Sigmoid colon (tissue), 7 donors: ENCODE results near the gene RNMT. TPM values are rescaled to one million over a fixed set of nuclear protein-coding genes. Genes with fewer than 3 reads are reported as not detected.

Experiments used
- DNase-seq: peaks from one replicate; pipeline ENCODE4 v3.0.0-alpha.2; 2019
- H3K27ac ChIP-seq, 4 donors: fragments of 200-600 bp; sonication (generic); one replicate each; pipeline ENCODE4 v1.5.1; 2016 to 2019; ENCODE audit warnings: mild to moderate bottlenecking in 1 of 4
- H3K27me3 ChIP-seq, 3 donors: fragments of 200-600 bp; sonication (generic); one replicate each; pipeline ENCODE4 v1.5.1; 2019; ENCODE audit warnings: mild to moderate bottlenecking in 1 of 3
- H3K36me3 ChIP-seq, 4 donors: fragments of 200-600 bp; sonication (generic); one replicate each; pipeline ENCODE4 v1.5.1; 2016 to 2019
- H3K4me1 ChIP-seq, 4 donors: fragments of 200-600 bp; sonication (generic); one replicate each; pipeline ENCODE4 v1.5.1; 2017 to 2019
- H3K4me3 ChIP-seq, 4 donors: fragments of 200-600 bp; sonication (generic); one replicate each; pipeline ENCODE4 v1.5.1; 2017 to 2019; ENCODE audit warnings: mild to moderate bottlenecking in 2 of 4, moderate library complexity in 1 of 4
- H3K9me3 ChIP-seq, 4 donors: fragments of 200-600 bp in 3 of 4; sonication (generic) in 3 of 4; one replicate each; pipeline versions ENCODE4 v1.5.1 to v1.6.1; 2013 to 2019
- EP300 ChIP-seq, 4 donors: sonication (generic); formaldehyde crosslinking; IDR thresholded peaks; one replicate each; pipeline ENCODE4 v1.6.1; 2017; ENCODE audit warnings: antibody characterized with exemption in 4 of 4
- POLR2A ChIP-seq, 2 donors: fragments of 450-650 bp; IDR thresholded peaks; one replicate each; pipeline ENCODE4 v1.6.1; 2016; ENCODE audit warnings: antibody characterized with exemption in 2 of 2, mild to moderate bottlenecking in 2 of 2, moderate library complexity in 2 of 2
- POLR2AphosphoS5 ChIP-seq, 4 donors: sonication (generic); formaldehyde crosslinking; IDR thresholded peaks; one replicate each; pipeline ENCODE4 v1.6.1; 2017; ENCODE audit warnings: antibody characterized with exemption in 4 of 4
- WGBS, 2 donors: extraction: QIAGEN DNeasy Blood & Tissue Kit; methylation state at CpG; one replicate each; pipeline ENCODE4 v1.1.7; 2013; 5-methylcytosine and 5-hydroxymethylcytosine counted together
- intact Hi-C: fragments of 100-400 bp; cut with DNase I; formaldehyde crosslinking; loops from one replicate; pipeline ENCODE4 v1.15.1; 2023
- polyA plus RNA-seq, 3 donors: library from polyadenylated mRNA; stranded (reverse); fragments of 200-250 nt; gene quantifications; one replicate each; pipeline ENCODE4 v1.2.3, GENCODE V29; 2013
- total RNA-seq, 4 donors: library from RNA; depleted of rRNA; stranded (reverse); fragments of >200 nt; gene quantifications; one replicate each; pipeline ENCODE4 v1.1.0, GENCODE V29; 2016
- TF ChIP-seq, protein P1 (sequence below), 4 experiments: fragments of 450-650 bp in 3 of 4; fragments of 200-600 bp in 1 of 4; IDR thresholded peaks; one replicate each; pipeline ENCODE4 v1.5.1; 2016 to 2019; ENCODE audit warnings: antibody characterized with exemption in 4 of 4, mild to moderate bottlenecking in 3 of 4, moderate library complexity in 2 of 4
- donor health status: healthy with polysubstance abuse.
- donor health status: Bipolar disorder and iron deficiency.
- donor health status: healthy.

The RNMT gene
- total and polyA plus RNA-seq, 7 donors = 7.2 to 22.3 (median 16.1) TPM

DNA sequence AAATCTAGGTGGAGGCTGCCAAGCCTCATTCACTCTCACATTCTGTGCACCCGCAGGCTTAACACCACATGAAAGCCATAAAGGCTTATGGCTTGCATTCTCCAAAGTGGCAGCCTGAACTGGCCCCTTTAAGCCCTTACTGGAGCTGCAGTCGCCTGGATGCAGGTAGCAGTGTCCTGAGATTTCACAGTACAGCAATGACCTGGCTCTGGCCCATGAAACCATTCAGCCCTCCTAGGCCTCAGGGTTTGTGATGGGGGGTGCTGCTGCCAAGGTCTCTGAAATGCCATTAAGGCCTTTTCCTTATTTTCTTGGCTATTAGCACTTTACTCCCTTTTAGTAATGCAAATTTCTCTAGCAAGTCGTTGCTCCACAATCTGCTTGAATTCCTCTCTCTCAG is 48.6 kb downstream of the RNMT start:
- no peaks in the 10 kb centered on the region for H3K27me3 ChIP-seq
- 67 to 83% methylated on average over 3 of the region's 3 CpGs for WGBS, 2 donors

DNA sequence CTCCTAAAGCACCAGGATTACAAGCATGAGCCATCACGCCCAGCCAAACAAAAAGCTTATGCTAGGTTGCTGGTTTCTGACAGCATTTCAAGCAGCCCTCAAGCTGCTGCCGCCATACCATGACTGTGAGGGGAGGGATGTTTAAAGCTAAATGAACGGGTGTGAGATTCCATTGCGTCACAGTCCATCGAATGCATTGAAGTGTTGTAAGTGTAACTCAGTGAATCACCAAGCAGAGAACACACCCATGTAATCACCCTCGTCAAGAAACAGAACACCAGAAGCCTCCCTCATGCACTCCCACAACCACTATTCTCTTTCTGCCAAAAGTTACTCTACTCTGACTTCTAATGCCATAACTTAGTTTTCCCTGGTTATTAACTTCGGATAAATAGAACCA is 64.7 kb downstream of the RNMT start:
- Histone ChIP-seq H3K9me3 (peaks cover 0 to 7% (median 0%) of the 10 kb centered on the region in 4 donors), H3K36me3 (no peaks in the 10 kb centered on the region), H3K4me1 (no peaks in the 10 kb centered on the region), H3K27me3 (no peaks in the 10 kb centered on the region), H3K4me3 (no peak overlapping the region), H3K27ac (no peak overlapping the region)
- 55 to 76% methylated on average over 7 of the region's 7 CpGs for WGBS, 2 donors
- TF ChIP-seq EP300 (IDR thresholded peaks at IDR 0.05) (no peak), POLR2A (IDR thresholded peaks at IDR 0.05) (no peak), POLR2AphosphoS5 (IDR thresholded peaks at IDR 0.05) (no peak)
- TF ChIP-seq, protein P1, sequence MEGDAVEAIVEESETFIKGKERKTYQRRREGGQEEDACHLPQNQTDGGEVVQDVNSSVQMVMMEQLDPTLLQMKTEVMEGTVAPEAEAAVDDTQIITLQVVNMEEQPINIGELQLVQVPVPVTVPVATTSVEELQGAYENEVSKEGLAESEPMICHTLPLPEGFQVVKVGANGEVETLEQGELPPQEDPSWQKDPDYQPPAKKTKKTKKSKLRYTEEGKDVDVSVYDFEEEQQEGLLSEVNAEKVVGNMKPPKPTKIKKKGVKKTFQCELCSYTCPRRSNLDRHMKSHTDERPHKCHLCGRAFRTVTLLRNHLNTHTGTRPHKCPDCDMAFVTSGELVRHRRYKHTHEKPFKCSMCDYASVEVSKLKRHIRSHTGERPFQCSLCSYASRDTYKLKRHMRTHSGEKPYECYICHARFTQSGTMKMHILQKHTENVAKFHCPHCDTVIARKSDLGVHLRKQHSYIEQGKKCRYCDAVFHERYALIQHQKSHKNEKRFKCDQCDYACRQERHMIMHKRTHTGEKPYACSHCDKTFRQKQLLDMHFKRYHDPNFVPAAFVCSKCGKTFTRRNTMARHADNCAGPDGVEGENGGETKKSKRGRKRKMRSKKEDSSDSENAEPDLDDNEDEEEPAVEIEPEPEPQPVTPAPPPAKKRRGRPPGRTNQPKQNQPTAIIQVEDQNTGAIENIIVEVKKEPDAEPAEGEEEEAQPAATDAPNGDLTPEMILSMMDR (IDR thresholded peaks at IDR 0.05) = no peak
- intact Hi-C loops = no loop called here
- DNase-seq = no peak

More for the DNA sequence above, 48.6 kb downstream of the RNMT start:
- Histone ChIP-seq H3K4me1 (no peaks in the 10 kb centered on the region), H3K9me3 (peaks cover 0 to 3% (median 0%) of the 10 kb centered on the region in 4 donors), H3K4me3 (no peak overlapping the region), H3K27ac (no peak overlapping the region), H3K36me3 (no peaks in the 10 kb centered on the region)
- DNase-seq = no peak
- intact Hi-C loops = no loop called here
- TF ChIP-seq POLR2AphosphoS5 (IDR thresholded peaks at IDR 0.05) (no peak), EP300 (IDR thresholded peaks at IDR 0.05) (no peak), POLR2A (IDR thresholded peaks at IDR 0.05) (no peak)
- TF ChIP-seq, protein P1 (IDR thresholded peaks at IDR 0.05) = no peak

DNA sequence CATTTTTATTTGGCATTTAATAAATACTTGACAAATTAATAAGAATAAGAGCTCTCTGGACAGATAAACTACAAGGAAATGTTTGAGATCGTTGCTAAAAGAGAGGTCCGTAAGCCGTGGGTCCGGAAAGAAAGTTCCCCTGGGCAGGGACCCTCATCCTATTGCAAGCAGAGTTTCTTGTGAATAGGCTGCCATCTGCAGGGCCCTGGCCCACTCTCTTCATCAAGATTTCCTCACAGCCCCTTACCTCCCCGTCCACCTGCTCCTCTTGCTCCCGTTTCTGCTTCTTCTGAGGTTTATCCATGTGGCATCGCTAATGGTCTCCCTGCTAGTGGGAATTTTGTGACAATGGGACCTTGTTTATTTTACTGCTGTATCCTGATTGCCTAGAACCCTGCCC is 67.3 kb downstream of the RNMT start:
- H3K9me3 ChIP-seq = no peaks in the 10 kb centered on the region

DNA sequence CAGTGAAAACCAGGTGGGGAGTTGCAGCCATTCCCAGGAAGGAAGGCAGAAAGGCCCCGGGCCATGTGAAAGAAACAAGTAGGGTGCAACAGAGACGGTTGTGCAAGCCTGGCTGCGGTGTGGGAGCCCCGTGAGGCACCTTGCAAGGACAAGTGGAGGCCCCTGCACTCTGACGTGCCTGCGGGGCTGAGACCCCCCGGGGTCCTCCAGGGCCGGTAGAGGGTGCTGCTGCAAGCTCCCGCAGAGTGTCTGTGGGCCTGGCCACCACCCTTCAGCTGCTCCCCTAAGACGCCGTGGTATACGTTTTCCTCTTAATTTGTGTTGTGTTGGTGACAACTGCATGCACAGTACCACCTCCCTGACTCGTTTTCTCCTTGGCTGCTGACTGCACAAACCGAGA is 70.0 kb downstream of the RNMT start:
- Histone ChIP-seq H3K4me1 (peaks cover 0 to 11% (median 8%) of the 10 kb centered on the region in 4 donors), H3K4me3 (no peak overlapping the region), H3K27ac (no peak overlapping the region), H3K9me3 (no peaks in the 10 kb centered on the region), H3K36me3 (no peaks in the 10 kb centered on the region), H3K27me3 (peaks cover 0 to 24% (median 7%) of the 10 kb centered on the region in 3 donors)
- DNase-seq = no peak
- TF ChIP-seq POLR2A (IDR thresholded peaks at IDR 0.05) (no peak), POLR2AphosphoS5 (IDR thresholded peaks at IDR 0.05) (no peak)
- TF ChIP-seq, protein P1 (IDR thresholded peaks at IDR 0.05) = no peak
- intact Hi-C loops = no loop called here
- WGBS, 2 donors = 82 to 88% methylated on average over 14 of the region's 14 CpGs

More for the DNA sequence above, 67.3 kb downstream of the RNMT start:
- no peak for DNase-seq
- no peak overlapping the region for H3K27ac ChIP-seq
- no peaks in the 10 kb centered on the region for H3K4me1 ChIP-seq
- TF ChIP-seq POLR2AphosphoS5 (IDR thresholded peaks at IDR 0.05) (no peak), EP300 (IDR thresholded peaks at IDR 0.05) (no peak), POLR2A (IDR thresholded peaks at IDR 0.05) (no peak)
- TF ChIP-seq, protein P1 (IDR thresholded peaks at IDR 0.05) = no peak
- intact Hi-C loops = no loop called here
- no peak overlapping the region for H3K4me3 ChIP-seq
- H3K27me3 ChIP-seq = no peaks in the 10 kb centered on the region
- WGBS, 2 donors = 45 to 70% methylated on average over 7 of the region's 7 CpGs
- no peaks in the 10 kb centered on the region for H3K36me3 ChIP-seq

DNA sequence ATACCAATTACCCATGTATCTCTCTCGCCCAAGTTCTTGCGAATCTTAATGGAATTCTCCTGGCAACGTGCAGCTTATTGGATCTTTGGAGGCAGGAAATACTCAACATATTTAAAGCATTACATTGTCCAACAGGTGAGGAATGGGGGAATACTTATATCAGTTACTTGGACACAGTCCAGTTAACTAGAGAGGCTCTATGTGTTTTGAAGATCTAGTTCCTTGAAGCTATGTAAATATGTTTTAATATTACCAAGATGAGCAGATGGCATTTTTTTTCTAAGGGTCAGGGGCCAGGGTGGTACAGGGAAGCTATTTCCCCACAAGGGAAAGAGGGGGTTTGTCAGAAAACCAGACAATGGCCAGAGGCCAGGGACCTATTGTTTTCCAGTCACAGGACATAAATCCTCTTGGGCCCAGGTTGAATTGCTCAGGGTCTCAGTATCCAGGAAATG is 70.7 kb downstream of the RNMT start:
- no peak overlapping the region for H3K27ac ChIP-seq
- no peak for DNase-seq
- H3K36me3 ChIP-seq = no peaks in the 10 kb centered on the region
- H3K4me3 ChIP-seq = no peak overlapping the region
- intact Hi-C loops = no loop called here
- peaks cover 0 to 24% (median 7%) of the 10 kb centered on the region in 3 donors for H3K27me3 ChIP-seq
- no peaks in the 10 kb centered on the region for H3K9me3 ChIP-seq
- peaks cover 0 to 11% (median 8%) of the 10 kb centered on the region in 4 donors for H3K4me1 ChIP-seq
- TF ChIP-seq POLR2AphosphoS5 (IDR thresholded peaks at IDR 0.05) (no peak), EP300 (IDR thresholded peaks at IDR 0.05) (no peak), POLR2A (IDR thresholded peaks at IDR 0.05) (no peak)
- TF ChIP-seq, protein P1 (IDR thresholded peaks at IDR 0.05) = no peak
- WGBS, 2 donors = 62 to 67% methylated on average over 3 of the region's 3 CpGs
